ENCODE measurements around the gene ANK3. TPM values are rescaled to one million over a fixed set of nuclear protein-coding genes. Genes with fewer than 3 reads are reported as not detected.

ANK3 gene
- total RNA-seq, 1 experiment from 2014 or later = 15.3 TPM

DNA sequence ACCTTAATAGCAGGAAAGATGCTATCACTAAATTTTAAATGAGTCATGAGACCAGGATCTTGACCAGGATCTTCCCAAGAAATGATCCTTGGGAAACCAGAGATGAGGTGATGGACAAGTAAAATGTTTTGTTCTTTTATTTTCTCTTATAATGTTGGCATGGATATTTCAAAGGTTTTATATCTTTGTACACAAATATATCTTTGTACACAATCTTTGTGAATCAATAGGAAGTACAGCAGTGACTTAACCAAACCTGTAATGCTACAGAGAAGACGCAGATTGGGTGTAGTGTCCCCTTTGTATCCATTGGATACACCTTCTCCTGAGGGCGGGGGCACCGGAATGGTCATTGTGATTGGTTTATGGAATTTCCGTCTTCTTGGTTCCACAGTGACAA, 303.3 kb downstream of the ANK3 start:
- DNase-seq (ENCODE audit: low read depth, low spot score) (no peak), ATAC-seq (no peak)
- ChIA-PET POLR2A (no interaction called here), CTCF (no interaction called here), RAD21 (ENCODE audit: low non-redundant PET in 1 of 2, low total read pairs in 2 of 2, uncharacterized antibody in 2 of 2, unreplicated experiment in 2 of 2) (no interaction called here)
- no peaks in the 10 kb centered on the region for H4K20me1 ChIP-seq (ENCODE audit: insufficient read depth)
- peaks cover 4 to 10% of the 10 kb centered on the region in 2 experiments; a peak in 3 of 4 replicates for H3K4me1 ChIP-seq (ENCODE audit: control insufficient read depth in 1 of 2, insufficient read depth in 2 of 2, low read length in 2 of 2)
- no TSS peak for BruUV-seq (replicated peaks)
- H3K4me2 ChIP-seq (ENCODE audit: low read length) = no peak overlapping the region
- no peaks in the 10 kb centered on the region for H3K9me2 ChIP-seq (ENCODE audit: insufficient read depth)
- no peak overlapping the region for H2AFZ ChIP-seq (ENCODE audit: low read depth, low read length, poor library complexity, severe bottlenecking)
- H3K79me2 ChIP-seq (ENCODE audit: insufficient read depth, low read length) = no peaks in the 10 kb centered on the region
- no peaks in the 10 kb centered on the region for H3K9me3 ChIP-seq (ENCODE audit: control insufficient read depth in 1 of 2, insufficient read depth in 1 of 2, low read depth in 1 of 2, low read length in 2 of 2)
- no peaks in the 10 kb centered on the region for H3K27me3 ChIP-seq (ENCODE audit: insufficient read depth, low read length)
- H3K9ac ChIP-seq (ENCODE audit: low read length) = no peak overlapping the region
- H3K36me3 ChIP-seq (ENCODE audit: control insufficient read depth in 1 of 2, insufficient read depth in 2 of 2, low read length in 2 of 2) = no peaks in the 10 kb centered on the region
- H3K4me3 ChIP-seq (replicated peaks in 1 of 2; ENCODE audit: low read depth in 1 of 2, low read length in 2 of 2) = no peak overlapping the region
- intact Hi-C loops (cut with micrococcal nuclease) = no loop called here
- no peak overlapping the region for H3K27ac ChIP-seq (ENCODE audit: low read depth, low read length)
- no peak for TF ChIP-seq EZH2 (IDR thresholded peaks at IDR 0.05)
- TF ChIP-seq CBX3 (IDR thresholded peaks at IDR 0.05; ENCODE audit: low read depth) = no peak
- TF ChIP-seq TCF7L2 (IDR thresholded peaks at IDR 0.05; ENCODE audit: borderline replicate concordance, extremely low read depth, insufficient read depth, insufficient read length) = no peak
- no peak for TF ChIP-seq CEBPB (IDR thresholded peaks at IDR 0.05; ENCODE audit: low read depth)
- no peak for TF ChIP-seq POLR2A (IDR thresholded peaks at IDR 0.05; ENCODE audit: borderline replicate concordance, extremely low read depth, insufficient read depth, insufficient read length)
- TF ChIP-seq ZBTB33 (IDR thresholded peaks at IDR 0.05; ENCODE audit: extremely low read depth, insufficient replicate concordance, low read length) = no peak
- TF ChIP-seq JUND (IDR thresholded peaks at IDR 0.05) = no peak
- TF ChIP-seq, protein P1, sequence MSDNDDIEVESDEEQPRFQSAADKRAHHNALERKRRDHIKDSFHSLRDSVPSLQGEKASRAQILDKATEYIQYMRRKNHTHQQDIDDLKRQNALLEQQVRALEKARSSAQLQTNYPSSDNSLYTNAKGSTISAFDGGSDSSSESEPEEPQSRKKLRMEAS (IDR thresholded peaks at IDR 0.05) = no peak
- TF ChIP-seq, protein P2, sequence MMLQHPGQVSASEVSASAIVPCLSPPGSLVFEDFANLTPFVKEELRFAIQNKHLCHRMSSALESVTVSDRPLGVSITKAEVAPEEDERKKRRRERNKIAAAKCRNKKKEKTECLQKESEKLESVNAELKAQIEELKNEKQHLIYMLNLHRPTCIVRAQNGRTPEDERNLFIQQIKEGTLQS (IDR thresholded peaks at IDR 0.05) = no peak
- no peak for TF ChIP-seq REST (IDR thresholded peaks at IDR 0.05; ENCODE audit: low read depth)
- no peak for TF ChIP-seq ZFX (IDR thresholded peaks at IDR 0.05)
- no peak for TF ChIP-seq SP1 (IDR thresholded peaks at IDR 0.05; ENCODE audit: low read depth)
- no peak for TF ChIP-seq EZH2phosphoT487 (IDR thresholded peaks at IDR 0.05; ENCODE audit: borderline replicate concordance)
- no peak for TF ChIP-seq RAD21 (IDR thresholded peaks at IDR 0.05; ENCODE audit: low read depth)
- TF ChIP-seq POLR2AphosphoS5 (IDR thresholded peaks at IDR 0.05; ENCODE audit: low read depth, low read length) = no peak
- no peak for TF ChIP-seq ZNF274 (IDR thresholded peaks at IDR 0.05; ENCODE audit: low read depth, low read length)
- TF ChIP-seq SIN3A (IDR thresholded peaks at IDR 0.05; ENCODE audit: low read depth) = no peak
- no peak for TF ChIP-seq YY1 (IDR thresholded peaks at IDR 0.05; ENCODE audit: extremely low read depth, insufficient replicate concordance, low read depth, low read length)
- TF ChIP-seq ELF1 (IDR thresholded peaks at IDR 0.05; ENCODE audit: borderline replicate concordance, low read depth) = no peak
